UCSD-AML1 (cell line): Measurements from ENCODE around the gene LAMA2.

Experiments used
- DNase-seq: peaks from one replicate; lab custom pipeline; 2025; ENCODE audit not compliant: unreplicated experiment; lab: John Stamatoyannopoulos, UW

The LAMA2 gene, protein sequence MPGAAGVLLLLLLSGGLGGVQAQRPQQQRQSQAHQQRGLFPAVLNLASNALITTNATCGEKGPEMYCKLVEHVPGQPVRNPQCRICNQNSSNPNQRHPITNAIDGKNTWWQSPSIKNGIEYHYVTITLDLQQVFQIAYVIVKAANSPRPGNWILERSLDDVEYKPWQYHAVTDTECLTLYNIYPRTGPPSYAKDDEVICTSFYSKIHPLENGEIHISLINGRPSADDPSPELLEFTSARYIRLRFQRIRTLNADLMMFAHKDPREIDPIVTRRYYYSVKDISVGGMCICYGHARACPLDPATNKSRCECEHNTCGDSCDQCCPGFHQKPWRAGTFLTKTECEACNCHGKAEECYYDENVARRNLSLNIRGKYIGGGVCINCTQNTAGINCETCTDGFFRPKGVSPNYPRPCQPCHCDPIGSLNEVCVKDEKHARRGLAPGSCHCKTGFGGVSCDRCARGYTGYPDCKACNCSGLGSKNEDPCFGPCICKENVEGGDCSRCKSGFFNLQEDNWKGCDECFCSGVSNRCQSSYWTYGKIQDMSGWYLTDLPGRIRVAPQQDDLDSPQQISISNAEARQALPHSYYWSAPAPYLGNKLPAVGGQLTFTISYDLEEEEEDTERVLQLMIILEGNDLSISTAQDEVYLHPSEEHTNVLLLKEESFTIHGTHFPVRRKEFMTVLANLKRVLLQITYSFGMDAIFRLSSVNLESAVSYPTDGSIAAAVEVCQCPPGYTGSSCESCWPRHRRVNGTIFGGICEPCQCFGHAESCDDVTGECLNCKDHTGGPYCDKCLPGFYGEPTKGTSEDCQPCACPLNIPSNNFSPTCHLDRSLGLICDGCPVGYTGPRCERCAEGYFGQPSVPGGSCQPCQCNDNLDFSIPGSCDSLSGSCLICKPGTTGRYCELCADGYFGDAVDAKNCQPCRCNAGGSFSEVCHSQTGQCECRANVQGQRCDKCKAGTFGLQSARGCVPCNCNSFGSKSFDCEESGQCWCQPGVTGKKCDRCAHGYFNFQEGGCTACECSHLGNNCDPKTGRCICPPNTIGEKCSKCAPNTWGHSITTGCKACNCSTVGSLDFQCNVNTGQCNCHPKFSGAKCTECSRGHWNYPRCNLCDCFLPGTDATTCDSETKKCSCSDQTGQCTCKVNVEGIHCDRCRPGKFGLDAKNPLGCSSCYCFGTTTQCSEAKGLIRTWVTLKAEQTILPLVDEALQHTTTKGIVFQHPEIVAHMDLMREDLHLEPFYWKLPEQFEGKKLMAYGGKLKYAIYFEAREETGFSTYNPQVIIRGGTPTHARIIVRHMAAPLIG (N-terminal part only)

DNA sequence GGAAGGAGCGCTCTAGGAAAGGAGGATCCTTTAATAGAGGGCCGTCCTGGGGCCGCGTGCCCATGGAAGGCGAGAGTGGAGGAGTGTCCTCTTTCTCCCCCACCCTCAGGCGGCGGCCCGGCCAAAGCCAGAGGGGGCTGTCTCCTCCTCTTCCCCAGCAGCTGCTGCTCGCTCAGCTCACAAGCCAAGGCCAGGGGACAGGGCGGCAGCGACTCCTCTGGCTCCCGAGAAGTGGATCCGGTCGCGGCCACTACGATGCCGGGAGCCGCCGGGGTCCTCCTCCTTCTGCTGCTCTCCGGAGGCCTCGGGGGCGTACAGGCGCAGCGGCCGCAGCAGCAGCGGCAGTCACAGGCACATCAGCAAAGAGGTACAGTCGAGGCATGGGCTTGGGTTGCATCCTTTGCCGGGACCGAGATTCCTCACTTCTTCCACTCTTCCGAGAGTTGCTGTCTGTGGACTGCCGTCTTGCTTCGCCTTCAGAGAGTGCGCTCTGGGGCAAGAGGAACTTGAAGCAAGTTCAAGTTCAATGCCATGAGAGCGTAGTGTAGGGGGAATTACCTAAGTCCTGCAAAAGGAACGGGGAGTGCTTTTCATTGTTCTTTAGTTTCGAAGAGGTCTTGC is at the start of gene LAMA2:
Gene LAMA2 (plus strand): TSS at position 148 of the 621 bp plus-strand sequence. CDS start 108 bp downstream, at position 256.
- DNase-seq, result no peak

DNA sequence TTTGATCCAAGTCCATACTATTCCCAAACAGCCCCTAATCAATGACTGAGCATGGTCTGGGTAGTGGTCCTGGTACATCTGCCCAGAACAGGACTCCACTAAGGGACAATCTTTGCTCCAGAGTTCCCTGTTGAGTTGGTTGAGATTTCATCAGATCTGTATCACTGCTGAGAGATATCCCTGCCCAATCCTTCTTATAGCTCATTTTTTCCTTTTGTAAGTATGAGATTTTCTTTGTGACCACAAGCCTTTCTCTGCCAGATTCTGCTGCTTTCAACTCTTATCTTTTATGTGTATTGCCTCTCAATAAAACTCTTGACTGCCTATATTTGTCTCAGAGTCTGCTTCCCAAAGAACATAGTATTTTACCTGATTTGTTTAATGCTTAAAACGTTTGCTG is 46.2 kb upstream of the LAMA2 start:
- DNase-seq, result no peak

DNA sequence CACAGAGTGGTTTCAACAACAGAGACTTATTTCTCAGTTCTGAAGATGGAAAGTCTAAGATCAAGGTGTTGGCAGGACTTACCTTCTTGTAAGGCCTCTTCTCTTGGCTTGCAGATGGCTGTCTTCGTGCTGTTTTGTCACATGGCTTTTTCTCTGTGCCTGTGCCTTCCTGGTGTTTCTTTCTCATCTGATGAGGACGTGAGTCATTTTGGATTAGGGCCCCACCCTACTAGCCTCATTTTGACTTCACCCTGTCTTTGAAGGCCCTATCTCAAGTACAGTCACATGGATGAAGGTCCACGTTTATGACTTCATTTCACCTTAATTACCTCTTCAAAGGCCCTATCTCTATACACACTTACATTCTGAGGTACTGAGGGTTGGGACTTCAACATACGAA is 41.4 kb upstream of the LAMA2 start:
- DNase-seq, result no peak

DNA sequence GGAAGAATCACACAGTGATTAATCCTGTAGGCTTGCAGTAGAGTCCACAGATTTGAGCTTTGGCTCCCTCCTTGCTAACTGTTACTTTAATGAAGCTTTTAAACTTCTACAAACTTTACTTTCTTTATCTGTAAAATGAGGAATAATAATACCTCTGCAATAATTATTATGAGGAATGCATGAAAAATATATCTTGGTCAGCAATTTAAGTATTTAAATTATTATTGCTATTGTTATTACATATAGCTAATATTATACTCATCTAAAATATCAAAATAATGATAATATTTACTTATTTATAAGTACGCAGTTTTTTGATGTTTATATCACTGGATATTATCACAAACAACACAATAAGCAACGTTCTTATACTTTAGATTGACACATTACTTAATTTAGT is 38.3 kb upstream of the LAMA2 start:
- no peak for DNase-seq

DNA sequence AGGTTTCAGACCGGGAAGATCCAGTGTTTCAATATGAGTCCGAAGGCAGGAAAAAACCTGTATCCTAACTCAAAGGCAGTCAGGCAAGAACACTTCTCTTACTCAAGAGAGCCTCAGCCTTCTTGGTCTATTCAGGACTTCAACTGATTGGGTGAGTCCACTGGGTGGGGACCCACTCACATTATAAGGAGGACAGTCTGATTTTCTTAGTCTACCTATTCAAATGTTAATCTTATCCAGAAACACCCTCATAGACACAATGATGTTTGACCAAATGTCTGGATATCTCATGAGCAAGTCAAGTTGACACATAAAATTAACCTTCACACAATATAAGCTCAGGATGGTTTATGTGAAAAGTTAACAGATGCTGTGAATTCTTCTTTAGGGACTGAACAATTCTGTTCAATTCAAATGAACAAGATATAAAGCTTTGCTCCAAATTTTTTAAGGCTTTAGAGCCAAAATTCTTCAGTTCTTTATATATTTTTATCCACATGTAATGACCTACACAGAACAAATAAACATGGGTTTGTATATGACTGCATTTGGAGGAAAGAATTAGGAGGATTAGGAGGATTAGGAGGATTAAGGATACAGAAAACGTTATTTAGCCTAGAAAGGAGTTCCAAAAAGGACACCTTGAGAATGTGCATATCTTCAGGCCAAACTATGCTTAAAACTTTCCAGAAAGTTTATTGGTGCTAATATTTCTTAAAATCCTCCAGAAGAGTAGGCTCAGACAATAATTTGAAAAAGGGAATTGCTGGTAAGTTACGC is 35.3 kb upstream of the LAMA2 start:
- DNase-seq, result no peak

DNA sequence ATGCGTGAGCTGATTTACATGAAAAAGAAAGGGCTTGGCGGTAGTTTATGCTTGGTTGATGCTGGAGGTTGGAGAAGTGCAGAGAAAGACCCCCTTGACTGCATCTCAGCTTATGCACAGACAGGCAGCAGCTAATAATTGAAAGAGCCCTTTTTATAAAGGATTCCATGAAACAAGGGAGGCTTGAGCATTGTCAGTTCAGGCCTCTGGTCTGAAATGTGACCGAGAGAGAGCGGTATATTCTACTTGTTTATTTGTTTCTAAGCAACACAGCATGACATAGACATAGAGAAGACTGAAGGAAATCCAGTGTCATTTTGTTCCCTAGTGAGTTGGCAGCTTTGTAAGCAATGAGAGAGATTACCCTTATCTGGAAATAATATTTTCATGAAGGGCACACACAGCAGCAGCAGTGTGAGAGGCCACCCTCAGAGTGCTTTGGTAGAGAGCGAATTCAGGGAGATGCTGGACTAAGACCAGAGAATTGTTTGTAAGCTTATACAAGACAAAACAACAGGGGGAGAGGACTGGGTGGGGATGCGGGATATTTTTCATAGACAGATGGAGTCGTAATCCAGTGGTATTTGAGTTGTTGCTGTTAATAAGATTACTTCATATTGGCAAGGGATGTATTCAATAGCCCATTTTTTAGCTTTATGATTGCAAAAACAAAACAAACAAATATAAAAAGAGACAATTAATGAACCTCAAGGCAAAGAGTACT is 34.6 kb upstream of the LAMA2 start:
- DNase-seq, result no peak

DNA sequence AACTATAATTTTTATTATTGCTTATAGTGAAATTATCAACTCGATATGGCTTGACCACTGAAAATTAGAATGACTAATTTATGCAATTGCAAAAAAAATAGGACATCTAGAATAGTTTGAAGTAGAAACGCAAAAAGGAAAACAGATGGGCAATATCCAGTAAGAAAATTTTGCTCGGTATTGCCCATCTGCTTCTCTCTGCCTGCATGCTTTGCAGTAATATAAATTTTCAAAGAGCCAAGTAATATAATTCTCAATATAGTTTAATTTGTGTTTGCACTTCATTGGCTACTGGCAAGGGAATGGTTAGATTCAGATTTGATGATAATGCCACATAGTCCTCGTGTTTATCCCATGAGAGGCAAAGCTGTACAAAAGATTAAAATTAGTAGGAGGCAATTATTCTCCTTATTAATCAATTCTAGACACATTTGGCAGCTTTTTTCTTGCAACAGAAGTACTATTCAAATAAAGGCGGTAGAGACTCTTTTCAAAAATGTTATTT is 27.3 kb upstream of the LAMA2 start:
- no peak for DNase-seq

DNA sequence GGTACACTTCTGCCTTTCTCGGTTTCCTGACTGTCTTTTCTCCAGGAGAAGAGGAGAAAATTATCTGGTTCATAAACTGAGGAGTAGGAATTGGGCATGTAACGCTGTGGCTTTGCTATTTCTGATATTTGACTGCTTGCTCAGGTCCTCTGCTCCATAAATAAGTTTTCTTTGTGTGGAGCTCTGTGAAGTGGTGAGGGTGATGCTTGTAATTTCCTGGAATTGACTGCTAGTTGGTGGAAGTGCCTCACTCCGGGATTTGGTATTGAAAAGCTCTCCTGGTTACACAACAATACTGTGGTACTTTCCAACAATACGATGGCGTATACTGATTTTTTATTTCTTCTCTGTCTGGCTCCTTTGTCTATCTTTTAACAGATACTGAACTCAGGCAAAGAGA is 25.1 kb upstream of the LAMA2 start:
- DNase-seq, result no peak

DNA sequence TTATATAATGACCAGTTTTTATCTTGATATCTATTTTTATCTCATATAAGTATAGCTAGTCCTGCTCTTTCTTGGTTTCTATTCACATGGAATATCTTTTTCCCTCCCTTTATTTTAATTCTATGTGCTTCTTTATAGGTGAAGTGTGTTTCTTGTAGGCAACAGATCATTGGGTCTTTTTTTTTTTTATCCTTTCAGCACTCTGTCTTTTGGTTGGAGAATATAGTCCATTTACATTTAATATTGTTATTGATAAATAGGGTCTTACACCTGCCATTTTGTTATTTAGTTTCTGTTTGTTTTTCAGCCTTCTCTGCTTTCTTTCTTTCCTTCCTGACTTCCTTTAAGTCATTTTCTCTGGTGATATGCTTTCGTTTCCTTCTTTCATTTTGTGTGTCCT is 22.2 kb upstream of the LAMA2 start:
- DNase-seq, result no peak

DNA sequence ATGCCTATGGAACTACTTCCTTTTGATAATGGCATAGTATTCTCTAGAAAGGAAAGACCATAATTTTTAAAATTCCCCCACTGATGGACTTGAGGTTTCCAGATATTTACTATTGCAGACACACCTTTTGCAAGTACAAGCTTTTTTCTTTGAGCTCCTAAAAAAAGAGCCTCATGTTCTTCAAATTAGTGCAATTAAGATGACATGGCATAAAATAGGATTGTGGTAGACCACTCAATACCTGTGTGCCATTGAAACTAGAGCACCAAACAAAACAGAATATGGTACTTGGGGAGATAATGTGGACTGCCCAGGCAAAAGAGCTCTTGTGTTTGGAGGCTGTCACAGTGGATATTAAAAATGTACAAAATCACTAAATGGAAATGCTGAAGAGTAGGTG is 19.0 kb upstream of the LAMA2 start:
- no peak for DNase-seq

DNA sequence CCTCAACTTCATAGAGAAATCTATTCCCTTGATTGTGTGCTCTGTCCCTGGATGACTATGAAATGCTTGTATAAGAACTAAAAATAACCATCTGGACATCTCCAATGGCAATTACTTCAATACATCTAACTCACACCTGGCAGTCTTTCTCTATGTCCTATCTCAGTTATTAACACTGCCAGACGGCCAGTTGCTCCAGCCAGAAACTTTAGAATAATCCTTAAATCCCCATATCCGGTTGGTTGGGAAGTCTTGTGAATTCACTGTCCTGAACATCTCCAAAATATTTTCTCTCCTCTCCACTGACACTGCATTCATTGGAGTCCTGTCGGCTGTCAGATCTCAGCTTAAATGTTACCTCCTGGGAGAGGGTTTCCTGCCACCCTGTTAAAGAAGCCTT is 12.2 kb upstream of the LAMA2 start:
- no peak for DNase-seq

DNA sequence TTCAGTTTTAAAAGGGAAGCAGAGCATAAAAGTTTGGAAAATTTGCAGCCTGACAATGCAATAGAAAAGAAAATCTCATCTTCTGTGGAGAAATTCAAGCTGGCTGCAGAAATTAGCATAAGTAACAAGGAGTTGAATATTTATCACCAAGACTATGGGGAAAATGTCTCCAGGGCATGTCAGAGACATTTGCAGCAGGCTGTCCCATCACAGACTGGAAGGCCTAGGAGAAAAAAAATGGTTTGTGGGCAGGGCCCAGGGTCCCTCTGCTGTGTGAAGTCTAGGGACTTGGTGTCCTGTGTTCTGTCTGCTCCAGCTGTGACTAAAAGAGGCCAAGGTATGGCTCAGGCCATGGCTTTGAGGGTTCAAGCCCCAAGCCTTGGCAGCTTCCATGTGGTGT is 8.1 kb upstream of the LAMA2 start:
- DNase-seq, result no peak

DNA sequence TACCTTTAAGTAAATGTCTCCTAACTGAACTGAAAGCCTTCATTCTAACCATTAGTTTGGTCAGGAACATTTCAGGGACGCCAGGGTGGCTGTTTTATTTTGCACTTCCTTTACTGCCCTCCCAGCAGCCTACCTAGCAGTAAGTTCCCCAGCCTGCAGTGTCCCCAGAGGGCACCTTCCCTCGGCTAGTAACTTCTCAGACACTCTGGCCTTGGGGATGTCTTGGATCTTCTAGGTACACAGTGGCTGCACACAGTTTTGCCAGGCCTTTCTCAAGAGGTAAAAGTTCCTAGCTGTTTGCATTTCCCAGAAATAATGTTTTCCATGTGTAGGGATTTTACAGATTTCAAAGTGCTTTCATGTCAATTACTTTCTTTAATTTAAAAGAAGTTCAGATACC is 378 bp upstream of the LAMA2 start:
- DNase-seq, result peak; percentile 8

DNA sequence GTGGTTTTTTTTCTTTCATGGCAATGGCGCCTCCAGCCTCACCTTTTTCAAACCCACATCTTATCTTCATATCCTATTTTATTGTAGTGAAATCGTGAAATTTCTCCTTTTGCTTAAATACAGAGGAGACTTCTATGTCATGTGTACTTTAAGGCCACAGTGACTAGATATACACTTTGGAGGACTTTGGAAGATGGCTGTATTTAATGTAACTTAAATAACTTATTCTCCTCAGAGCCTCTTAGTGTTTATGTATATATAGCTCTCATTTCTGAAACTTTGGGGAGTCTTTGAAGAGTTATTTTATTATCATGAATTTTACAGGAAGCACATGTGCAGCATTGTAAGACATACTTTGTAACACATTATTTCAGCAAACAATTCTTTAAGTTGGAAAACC is 968 bp downstream of the LAMA2 start:
- no peak for DNase-seq

DNA sequence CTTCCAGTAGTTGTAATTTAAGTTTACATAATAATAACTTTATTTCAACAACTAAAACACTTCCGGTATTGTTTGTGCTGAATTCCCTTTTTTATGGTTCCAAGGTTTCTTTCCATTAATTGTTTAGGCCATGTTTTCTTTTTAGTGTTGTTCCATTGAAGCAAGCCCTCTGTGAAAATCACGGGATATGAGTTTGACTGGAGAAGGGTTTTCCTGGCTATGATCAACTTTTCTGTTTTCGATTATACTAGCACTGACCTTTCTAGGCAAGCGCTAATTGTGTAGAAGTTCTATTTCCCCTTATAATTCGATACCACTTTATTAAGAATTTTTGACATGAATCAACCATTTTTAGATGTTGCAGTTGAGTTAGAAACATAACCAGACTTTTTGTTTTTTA is 2.4 kb downstream of the LAMA2 start:
- DNase-seq, result no peak

DNA sequence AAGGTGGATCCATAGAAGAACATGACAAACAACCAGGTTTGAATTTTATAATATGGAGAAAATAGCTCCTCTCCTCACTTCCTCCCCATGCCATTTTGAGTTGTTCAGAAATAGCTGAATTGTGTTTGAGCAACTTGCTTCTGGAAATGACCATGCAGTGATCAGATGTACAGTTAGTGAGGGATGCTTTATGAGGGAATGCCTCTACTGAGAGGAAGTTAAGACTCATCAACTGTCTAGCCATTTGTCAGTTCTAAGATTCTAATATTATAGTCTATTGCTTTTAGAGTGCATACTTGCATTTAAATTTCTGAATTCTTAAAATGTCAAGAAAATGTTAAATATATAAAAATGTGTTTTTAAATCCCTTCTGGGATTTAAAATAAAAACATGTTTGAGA is 3.8 kb downstream of the LAMA2 start:
- DNase-seq, result no peak

DNA sequence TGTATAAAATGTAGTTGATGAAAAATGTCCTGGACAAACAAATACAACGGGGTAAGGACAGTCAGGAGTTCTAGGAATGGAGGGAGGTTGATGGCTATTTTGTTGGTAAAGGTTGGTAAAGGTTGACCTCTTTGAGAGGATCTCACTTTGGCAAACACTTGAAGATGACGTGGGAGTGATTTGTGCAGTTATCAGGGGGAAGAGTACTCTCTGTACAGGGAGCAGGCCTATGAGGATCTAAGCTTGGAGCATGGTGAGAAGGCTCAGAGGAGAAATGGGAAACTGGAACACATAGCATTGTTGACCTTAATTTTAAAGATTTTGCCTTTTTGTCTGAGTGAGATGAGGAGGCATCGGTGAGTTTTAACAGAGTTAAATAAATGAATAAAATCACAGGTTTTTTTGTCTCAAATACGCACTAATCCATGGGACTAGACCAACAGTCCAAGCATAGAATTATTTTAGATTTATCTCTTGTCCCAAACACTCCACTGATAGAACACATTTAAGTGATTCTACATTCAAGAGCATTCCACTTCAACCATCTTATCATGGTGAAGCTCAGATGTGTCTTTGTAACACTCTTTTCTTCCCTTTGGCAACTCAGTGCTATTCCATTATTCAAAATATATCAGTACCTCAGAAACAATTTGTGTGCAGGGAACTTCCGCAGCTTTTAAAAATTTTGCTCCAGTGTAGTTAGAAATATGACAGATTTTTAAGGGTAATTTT is 5.7 kb downstream of the LAMA2 start:
- no peak for DNase-seq

DNA sequence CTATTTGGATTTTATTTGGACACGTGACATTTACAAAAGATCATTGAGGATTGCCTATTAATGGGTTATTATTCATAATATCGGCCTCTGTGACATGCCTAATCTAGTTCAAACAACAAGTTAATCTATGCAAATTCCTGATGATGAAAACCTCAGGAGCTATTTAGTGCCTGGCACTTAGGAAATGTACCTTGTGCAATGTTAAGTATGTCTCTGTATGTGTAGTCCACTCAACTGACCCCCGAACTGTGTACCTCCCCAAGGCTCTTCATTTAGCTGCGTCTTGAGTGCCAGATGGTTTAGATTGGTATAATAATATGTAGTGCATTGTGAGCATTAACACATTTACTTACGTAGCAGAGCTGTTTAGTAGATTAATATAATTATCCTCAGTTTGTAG is 6.9 kb downstream of the LAMA2 start:
- no peak for DNase-seq

DNA sequence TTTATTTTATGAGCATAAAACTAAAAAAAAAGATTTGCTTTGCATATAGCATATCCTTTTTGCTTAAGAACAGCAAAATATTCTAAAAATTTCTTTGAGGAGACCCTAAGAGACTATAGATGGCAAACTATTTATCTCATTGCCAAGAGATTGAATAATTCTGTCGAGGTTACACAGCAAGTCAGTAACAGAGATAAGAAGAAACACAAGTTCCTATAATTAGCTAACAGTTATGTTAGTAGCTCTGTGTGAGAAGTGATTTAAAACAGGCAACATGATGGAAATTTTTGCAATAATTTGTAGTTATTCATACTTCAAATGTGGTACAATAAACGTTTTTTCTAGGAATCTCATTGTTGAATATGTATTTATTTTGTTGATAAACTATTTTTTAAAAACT is 9.1 kb downstream of the LAMA2 start:
- no peak for DNase-seq
